Fibroblast of pulmonary artery (primary cell): Measurements from ENCODE around the gene PPP1R13B.

Experiments used
- DNase-seq: peaks from one replicate; pipeline ENCODE4 v3.0.0-alpha.2; 2010; ENCODE audit warnings: low read depth
- H3K4me3 ChIP-seq: replicated peaks from 2 replicates; pipeline ENCODE4 v1.5.1; 2011; ENCODE audit warnings: low read depth, mild to moderate bottlenecking, control low read depth, low read length, moderate library complexity
- TF ChIP-seq, protein P1 (sequence below): IDR thresholded peaks from 2 replicates; pipeline ENCODE4 v1.5.1; 2011; ENCODE audit warnings: mild to moderate bottlenecking, control low read depth, low read length, inconsistent platforms; ENCODE audit errors: missing control alignments

Gene PPP1R13B

DNA sequence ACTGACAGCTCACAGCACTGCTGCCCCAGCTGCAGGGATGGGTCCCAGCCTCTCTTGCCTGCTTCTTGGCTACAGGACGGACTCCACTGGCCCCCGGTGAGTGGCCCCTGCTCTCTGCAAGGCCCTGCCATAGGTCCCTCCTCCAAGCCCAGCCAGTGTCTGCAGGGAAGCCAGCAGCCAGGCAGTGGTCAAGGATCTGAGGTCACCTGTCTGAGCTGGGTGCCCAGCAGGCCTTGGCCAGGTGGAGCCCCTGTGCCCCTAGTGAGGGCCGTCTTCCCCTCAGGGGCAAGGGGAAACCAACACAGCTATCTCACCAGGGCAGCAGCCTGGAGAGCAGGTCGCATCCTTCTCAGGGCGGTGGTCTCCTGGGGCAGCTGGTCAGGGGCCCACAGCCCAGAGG, 145.3 kb downstream of the PPP1R13B start:
- TF ChIP-seq, protein P1, sequence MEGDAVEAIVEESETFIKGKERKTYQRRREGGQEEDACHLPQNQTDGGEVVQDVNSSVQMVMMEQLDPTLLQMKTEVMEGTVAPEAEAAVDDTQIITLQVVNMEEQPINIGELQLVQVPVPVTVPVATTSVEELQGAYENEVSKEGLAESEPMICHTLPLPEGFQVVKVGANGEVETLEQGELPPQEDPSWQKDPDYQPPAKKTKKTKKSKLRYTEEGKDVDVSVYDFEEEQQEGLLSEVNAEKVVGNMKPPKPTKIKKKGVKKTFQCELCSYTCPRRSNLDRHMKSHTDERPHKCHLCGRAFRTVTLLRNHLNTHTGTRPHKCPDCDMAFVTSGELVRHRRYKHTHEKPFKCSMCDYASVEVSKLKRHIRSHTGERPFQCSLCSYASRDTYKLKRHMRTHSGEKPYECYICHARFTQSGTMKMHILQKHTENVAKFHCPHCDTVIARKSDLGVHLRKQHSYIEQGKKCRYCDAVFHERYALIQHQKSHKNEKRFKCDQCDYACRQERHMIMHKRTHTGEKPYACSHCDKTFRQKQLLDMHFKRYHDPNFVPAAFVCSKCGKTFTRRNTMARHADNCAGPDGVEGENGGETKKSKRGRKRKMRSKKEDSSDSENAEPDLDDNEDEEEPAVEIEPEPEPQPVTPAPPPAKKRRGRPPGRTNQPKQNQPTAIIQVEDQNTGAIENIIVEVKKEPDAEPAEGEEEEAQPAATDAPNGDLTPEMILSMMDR = no peak
- no peak for DNase-seq

DNA sequence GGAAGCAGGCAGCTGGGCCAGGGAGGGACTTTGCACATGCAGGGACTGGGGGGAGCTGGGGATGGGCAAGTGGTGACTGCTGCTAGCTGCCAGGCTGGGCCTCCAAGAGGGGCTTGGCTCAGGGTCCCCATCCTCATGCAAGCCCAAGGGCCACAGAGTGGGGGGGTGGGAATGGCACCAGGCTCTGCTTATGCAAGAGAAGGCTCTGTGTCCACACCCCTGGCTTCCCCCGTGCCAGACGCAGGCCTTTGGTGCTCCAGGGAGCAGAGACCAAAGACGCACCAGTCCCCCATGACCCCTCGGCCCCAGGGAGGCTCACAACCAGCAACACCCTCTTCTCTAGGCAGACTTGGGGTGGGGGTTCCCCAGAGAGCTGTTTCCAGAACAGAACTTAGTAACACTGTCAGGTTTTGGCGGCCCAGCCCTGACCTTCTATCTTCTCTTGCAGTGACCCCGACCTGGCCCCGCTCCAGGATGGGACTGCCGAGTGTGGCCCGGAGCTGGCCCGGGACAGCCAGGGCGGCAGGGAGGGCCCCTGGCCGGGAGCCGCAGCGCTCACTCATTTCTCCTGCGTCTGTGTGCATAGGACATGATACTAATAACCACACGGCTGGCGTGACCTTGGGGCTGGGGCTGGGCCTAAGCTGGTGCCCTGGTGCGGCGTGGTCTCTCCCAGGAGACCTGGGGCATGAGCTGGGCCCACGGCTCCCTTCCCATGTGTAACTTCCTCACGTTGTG, 146.5 kb downstream of the PPP1R13B start:
- no peak for DNase-seq
- TF ChIP-seq, protein P1 = no peak
- H3K4me3 ChIP-seq = no peak overlapping the region

More for the DNA sequence above, 145.3 kb downstream of the PPP1R13B start:
- H3K4me3 ChIP-seq = no peak overlapping the region

DNA sequence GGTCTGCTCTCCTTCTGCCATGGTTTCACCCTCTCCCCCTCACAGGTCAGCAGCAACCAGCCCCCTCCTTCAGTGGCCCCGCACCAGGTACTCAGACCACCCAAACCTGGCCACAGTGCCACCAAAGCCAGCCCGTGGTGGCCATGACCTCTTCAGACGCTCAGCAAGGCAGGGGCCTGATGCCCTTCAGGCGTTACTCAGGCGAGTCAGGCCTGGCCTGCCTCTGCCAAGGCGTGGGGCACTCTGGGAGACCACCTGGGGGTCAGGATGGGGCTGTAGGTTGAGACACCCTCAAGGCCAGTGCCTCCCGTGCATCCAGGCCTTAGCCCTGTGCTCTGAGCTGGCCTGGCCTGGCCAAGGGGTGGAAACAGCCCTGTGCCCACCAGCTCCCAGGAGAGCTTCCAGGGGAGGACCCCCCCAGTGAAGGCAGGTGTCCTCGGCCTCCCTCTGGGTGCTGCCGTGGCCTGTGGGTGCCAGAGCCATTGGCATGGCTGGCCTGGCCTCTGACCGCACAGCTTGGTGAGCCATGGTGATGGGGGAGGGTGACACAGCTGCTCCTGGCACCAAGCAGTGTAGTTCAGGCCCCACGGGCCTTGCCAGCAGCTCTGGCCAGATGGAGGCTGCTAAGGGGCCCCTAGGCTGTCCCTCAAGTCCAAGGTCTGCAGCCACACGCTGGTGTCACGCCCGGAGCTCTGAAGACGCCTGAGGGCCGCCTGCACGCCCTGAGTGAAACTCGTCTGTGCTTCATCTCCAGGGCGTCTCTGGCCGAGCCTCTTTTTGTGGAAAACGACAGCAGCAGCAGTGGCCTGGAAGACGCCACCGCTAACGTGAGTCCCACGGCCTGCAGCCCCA, 147.2 kb downstream of the PPP1R13B start:
- DNase-seq = no peak
- TF ChIP-seq, protein P1 = no peak
- H3K4me3 ChIP-seq = no peak overlapping the region

DNA sequence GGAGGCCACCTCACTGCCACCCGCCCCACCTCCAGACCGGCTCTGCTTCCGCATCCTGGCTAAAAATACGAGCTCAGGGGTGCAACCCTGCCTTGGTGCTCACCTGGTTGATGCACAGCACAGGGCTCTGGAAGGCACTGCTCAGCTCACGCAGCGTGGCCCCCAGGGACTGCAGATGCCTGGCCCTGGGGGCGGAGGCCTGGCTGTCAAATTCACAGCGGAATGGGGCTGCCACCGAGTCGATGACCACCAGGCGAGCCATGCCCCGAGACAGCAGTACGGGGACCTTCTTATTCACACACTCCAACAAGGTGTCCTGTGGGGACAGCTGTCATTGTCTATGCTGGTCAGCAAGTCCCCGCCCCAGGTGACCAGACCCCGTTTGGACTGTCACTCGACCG, 148.1 kb downstream of the PPP1R13B start:
- TF ChIP-seq, protein P1 = no peak
- no peak for DNase-seq

GRCh38 chr14:103698380-103699260, 148.8 kb downstream of the PPP1R13B start:
- DNase-seq = no peak
- TF ChIP-seq, protein P1 = no peak
- no peak overlapping the region for H3K4me3 ChIP-seq

More for the DNA sequence above, 148.1 kb downstream of the PPP1R13B start:
- no peak overlapping the region for H3K4me3 ChIP-seq

GRCh38 chr14:103697603-103698379, 149.6 kb downstream of the PPP1R13B start:
- H3K4me3 ChIP-seq = no peak overlapping the region
- TF ChIP-seq, protein P1 = no peak
- DNase-seq = no peak
